Astrocyte of the spinal cord (primary cell): ENCODE measurements around the gene PDE7B.

Experiments
- DNase-seq: peaks from one replicate; pipeline ENCODE4 v3.0.0; 2011; ENCODE audit warnings: low read depth, low spot score
- H3K4me3 ChIP-seq: 2 replicates; pipeline ENCODE4 v1.5.1; 2011; ENCODE audit warnings: low read depth, mild to moderate bottlenecking, low read length, moderate library complexity
- in situ Hi-C: cut with HindIII; loops from 2 replicates; pipeline ENCODE4 v1.10.0; 2017; ENCODE audit warnings: low sequenced_read_pairs
- TF ChIP-seq, protein P1 (sequence below): IDR thresholded peaks from 2 replicates; pipeline ENCODE4 v1.5.1; 2012; ENCODE audit warnings: low read depth, mild to moderate bottlenecking, low read length, inconsistent platforms

PDE7B gene

GRCh38 chr6:135955099-135955498, 103.6 kb downstream of the PDE7B start:
- TF ChIP-seq, protein P1, sequence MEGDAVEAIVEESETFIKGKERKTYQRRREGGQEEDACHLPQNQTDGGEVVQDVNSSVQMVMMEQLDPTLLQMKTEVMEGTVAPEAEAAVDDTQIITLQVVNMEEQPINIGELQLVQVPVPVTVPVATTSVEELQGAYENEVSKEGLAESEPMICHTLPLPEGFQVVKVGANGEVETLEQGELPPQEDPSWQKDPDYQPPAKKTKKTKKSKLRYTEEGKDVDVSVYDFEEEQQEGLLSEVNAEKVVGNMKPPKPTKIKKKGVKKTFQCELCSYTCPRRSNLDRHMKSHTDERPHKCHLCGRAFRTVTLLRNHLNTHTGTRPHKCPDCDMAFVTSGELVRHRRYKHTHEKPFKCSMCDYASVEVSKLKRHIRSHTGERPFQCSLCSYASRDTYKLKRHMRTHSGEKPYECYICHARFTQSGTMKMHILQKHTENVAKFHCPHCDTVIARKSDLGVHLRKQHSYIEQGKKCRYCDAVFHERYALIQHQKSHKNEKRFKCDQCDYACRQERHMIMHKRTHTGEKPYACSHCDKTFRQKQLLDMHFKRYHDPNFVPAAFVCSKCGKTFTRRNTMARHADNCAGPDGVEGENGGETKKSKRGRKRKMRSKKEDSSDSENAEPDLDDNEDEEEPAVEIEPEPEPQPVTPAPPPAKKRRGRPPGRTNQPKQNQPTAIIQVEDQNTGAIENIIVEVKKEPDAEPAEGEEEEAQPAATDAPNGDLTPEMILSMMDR: no peak

GRCh38 chr6:135962731-135963130, 111.2 kb downstream of the PDE7B start:
- in situ Hi-C loops: no loop called here
- H3K4me3 ChIP-seq: no peak overlapping the region
- TF ChIP-seq, protein P1: no peak
- DNase-seq: peak; percentile 94

More at GRCh38 chr6:135955099-135955498, 103.6 kb downstream of the PDE7B start:
- in situ Hi-C loops: no loop called here
- DNase-seq: no peak
- no peak overlapping the region for H3K4me3 ChIP-seq

DNA sequence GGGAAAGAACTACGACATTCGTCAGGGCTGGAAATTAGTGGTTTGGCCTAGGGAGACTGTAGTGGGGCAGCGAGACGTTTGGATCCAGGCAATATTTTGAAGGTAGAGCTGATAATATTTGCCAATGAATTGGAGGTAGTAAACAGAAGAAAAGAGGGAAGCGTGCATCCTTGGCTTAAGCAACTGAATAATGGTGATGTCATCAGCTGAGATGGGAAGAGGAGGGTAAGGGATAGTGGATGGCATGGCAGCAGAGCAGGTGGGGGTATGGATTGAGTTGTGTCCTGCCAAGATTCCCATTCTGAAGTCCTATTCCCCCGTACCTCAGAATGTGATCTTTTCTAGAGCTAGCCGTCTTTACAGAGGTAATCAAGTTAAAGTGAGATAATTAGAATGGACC, 119.2 kb downstream of the PDE7B start:
- TF ChIP-seq, protein P1: no peak
- in situ Hi-C loops: no loop called here
- H3K4me3 ChIP-seq: no peak overlapping the region
- no peak for DNase-seq

GRCh38 chr6:135971351-135971750, 119.8 kb downstream of the PDE7B start:
- no peak overlapping the region for H3K4me3 ChIP-seq
- in situ Hi-C loops: no loop called here
- TF ChIP-seq, protein P1: no peak
- DNase-seq: no peak

- in situ Hi-C loops: no loop called here
- TF ChIP-seq, protein P1: no peak
- DNase-seq: no peak
- H3K4me3 ChIP-seq: no peak overlapping the region
Observed at GRCh38 chr6:135972150-135972549, 120.6 kb downstream of the PDE7B start.

GRCh38 chr6:135972586-135972985, 121.1 kb downstream of the PDE7B start:
- in situ Hi-C loops: no loop called here
- DNase-seq: no peak
- TF ChIP-seq, protein P1: no peak
- H3K4me3 ChIP-seq: no peak overlapping the region

DNA sequence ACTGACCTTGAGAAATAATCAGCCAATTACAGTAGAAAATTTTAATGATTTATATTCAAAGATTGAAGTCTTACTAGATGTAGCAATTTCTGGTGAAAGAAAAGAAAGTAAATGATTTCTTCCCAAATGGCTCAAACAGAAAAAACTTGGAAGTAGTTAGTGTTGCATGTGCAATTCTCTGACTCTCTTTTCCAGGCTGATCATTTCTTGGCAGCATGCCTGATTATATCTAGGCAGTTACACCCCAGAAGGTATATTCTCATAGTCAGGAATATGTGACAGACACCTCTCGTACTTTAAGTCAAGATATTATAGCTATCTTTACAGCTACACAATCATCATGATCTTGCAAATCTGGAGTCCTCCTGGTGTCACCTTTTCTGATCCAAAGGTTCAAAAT, 122.9 kb downstream of the PDE7B start:
- no peak overlapping the region for H3K4me3 ChIP-seq
- TF ChIP-seq, protein P1: no peak
- in situ Hi-C loops: no loop called here
- DNase-seq: no peak
